ENCODE measurements around the gene SPATS2. TPM values are rescaled to one million over a fixed set of nuclear protein-coding genes. Genes with fewer than 3 reads are reported as not detected.

SPATS2 gene
- total and polyA plus RNA-seq, 4 donors = 21.8 to 44.6 (median 38.1) TPM

- no peak for DNase-seq (ENCODE audit: low read depth in 4 of 6, low spot score in 6 of 6)
- Histone ChIP-seq H3K9me3 (ENCODE audit: control insufficient read depth, insufficient read depth, low read length) (no peaks in the 10 kb centered on the region), H3K4me1 (ENCODE audit: control insufficient read depth, insufficient read depth, low read length) (no peaks in the 10 kb centered on the region), H3K36me3 (ENCODE audit: control insufficient read depth, insufficient read depth, low read length) (peaks cover 4% of the 10 kb centered on the region), H3K4me3 (ENCODE audit: low read depth, low read length) (no peak overlapping the region), H3K27ac (ENCODE audit: low read depth, low read length) (no peak overlapping the region), H3K27me3 (ENCODE audit: control insufficient read depth, insufficient read depth, low read length) (no peaks in the 10 kb centered on the region)
- 85% methylated on average over 2 of the region's 5 CpGs for WGBS (ENCODE audit: insufficient coverage)
Observed at GRCh38 chr12:49515266-49515665, 148.0 kb downstream of the SPATS2 start.

GRCh38 chr12:49518914-49519573 lies 151.8 kb downstream of the SPATS2 start:
- Histone ChIP-seq H3K9me3 (ENCODE audit: control insufficient read depth, insufficient read depth, low read length) (no peaks in the 10 kb centered on the region), H3K27ac (ENCODE audit: low read depth, low read length) (no peak overlapping the region), H3K36me3 (ENCODE audit: control insufficient read depth, insufficient read depth, low read length) (peaks cover 8% of the 10 kb centered on the region), H3K27me3 (ENCODE audit: control insufficient read depth, insufficient read depth, low read length) (no peaks in the 10 kb centered on the region), H3K4me1 (ENCODE audit: control insufficient read depth, insufficient read depth, low read length) (no peaks in the 10 kb centered on the region), H3K4me3 (ENCODE audit: low read depth, low read length) (no peak overlapping the region)
- no CpG with 5 or more reads among the region's 2 CpGs for WGBS (ENCODE audit: insufficient coverage)
- DNase-seq (ENCODE audit: low read depth in 4 of 6, low spot score in 6 of 6) = no peak

- Histone ChIP-seq H3K4me3 (ENCODE audit: low read depth, low read length) (no peak overlapping the region), H3K4me1 (ENCODE audit: control insufficient read depth, insufficient read depth, low read length) (no peaks in the 10 kb centered on the region), H3K36me3 (ENCODE audit: control insufficient read depth, insufficient read depth, low read length) (peaks cover 8% of the 10 kb centered on the region), H3K27me3 (ENCODE audit: control insufficient read depth, insufficient read depth, low read length) (no peaks in the 10 kb centered on the region), H3K27ac (ENCODE audit: low read depth, low read length) (no peak overlapping the region), H3K9me3 (ENCODE audit: control insufficient read depth, insufficient read depth, low read length) (no peaks in the 10 kb centered on the region)
- DNase-seq (ENCODE audit: low read depth in 4 of 6, low spot score in 6 of 6) = no peak
- 100% methylated on average over 4 of the region's 5 CpGs for WGBS (ENCODE audit: insufficient coverage)
Observed at GRCh38 chr12:49519574-49519936, 152.3 kb downstream of the SPATS2 start.

GRCh38 chr12:49521389-49521788 lies 154.1 kb downstream of the SPATS2 start:
- H3K27ac ChIP-seq (ENCODE audit: low read depth, low read length) = no peak overlapping the region

GRCh38 chr12:49524660-49525324 lies 157.5 kb downstream of the SPATS2 start:
- Histone ChIP-seq H3K4me3 (ENCODE audit: low read depth, low read length) (no peak overlapping the region), H3K9me3 (ENCODE audit: control insufficient read depth, insufficient read depth, low read length) (no peaks in the 10 kb centered on the region), H3K27ac (ENCODE audit: low read depth, low read length) (no peak overlapping the region), H3K27me3 (ENCODE audit: control insufficient read depth, insufficient read depth, low read length) (no peaks in the 10 kb centered on the region), H3K36me3 (ENCODE audit: control insufficient read depth, insufficient read depth, low read length) (peaks cover 18% of the 10 kb centered on the region), H3K4me1 (ENCODE audit: control insufficient read depth, insufficient read depth, low read length) (no peaks in the 10 kb centered on the region)
- WGBS (ENCODE audit: insufficient coverage) = 84% methylated on average over 5 of the region's 6 CpGs
- peak in 1 of 6 donors; percentile 40 for DNase-seq (ENCODE audit: low read depth in 4 of 6, low spot score in 6 of 6)

More at GRCh38 chr12:49521389-49521788, 154.1 kb downstream of the SPATS2 start:
- H3K9me3 ChIP-seq (ENCODE audit: control insufficient read depth, insufficient read depth, low read length) = no peaks in the 10 kb centered on the region
- peak in 1 of 6 donors; percentile 51 for DNase-seq (ENCODE audit: low read depth in 4 of 6, low spot score in 6 of 6)
- H3K36me3 ChIP-seq (ENCODE audit: control insufficient read depth, insufficient read depth, low read length) = peaks cover 16% of the 10 kb centered on the region
- H3K4me3 ChIP-seq (ENCODE audit: low read depth, low read length) = no peak overlapping the region
- WGBS (ENCODE audit: insufficient coverage) = no CpG with 5 or more reads among the region's 4 CpGs
- no peaks in the 10 kb centered on the region for H3K27me3 ChIP-seq (ENCODE audit: control insufficient read depth, insufficient read depth, low read length)
- no peaks in the 10 kb centered on the region for H3K4me1 ChIP-seq (ENCODE audit: control insufficient read depth, insufficient read depth, low read length)

GRCh38 chr12:49525942-49526341 lies 158.7 kb downstream of the SPATS2 start:
- Histone ChIP-seq H3K27ac (ENCODE audit: low read depth, low read length) (no peak overlapping the region), H3K4me3 (ENCODE audit: low read depth, low read length) (no peak overlapping the region), H3K9me3 (ENCODE audit: control insufficient read depth, insufficient read depth, low read length) (no peaks in the 10 kb centered on the region), H3K27me3 (ENCODE audit: control insufficient read depth, insufficient read depth, low read length) (no peaks in the 10 kb centered on the region), H3K36me3 (ENCODE audit: control insufficient read depth, insufficient read depth, low read length) (peaks cover 15% of the 10 kb centered on the region), H3K4me1 (ENCODE audit: control insufficient read depth, insufficient read depth, low read length) (no peaks in the 10 kb centered on the region)
- 97% methylated on average over 4 of the region's 7 CpGs for WGBS (ENCODE audit: insufficient coverage)
- no peak for DNase-seq (ENCODE audit: low read depth in 4 of 6, low spot score in 6 of 6)

- H3K9me3 ChIP-seq (ENCODE audit: control insufficient read depth, insufficient read depth, low read length) = no peaks in the 10 kb centered on the region
Observed at GRCh38 chr12:49527361-49528130, 160.3 kb downstream of the SPATS2 start.

GRCh38 chr12:49529414-49529813 lies 162.2 kb downstream of the SPATS2 start:
- no CpG with 5 or more reads among the region's 1 CpG for WGBS (ENCODE audit: insufficient coverage)

More at GRCh38 chr12:49527361-49528130, 160.3 kb downstream of the SPATS2 start:
- no peaks in the 10 kb centered on the region for H3K27me3 ChIP-seq (ENCODE audit: control insufficient read depth, insufficient read depth, low read length)
- no peak overlapping the region for H3K27ac ChIP-seq (ENCODE audit: low read depth, low read length)
- peak in 1 of 6 donors; percentile 40 for DNase-seq (ENCODE audit: low read depth in 4 of 6, low spot score in 6 of 6)
- no peaks in the 10 kb centered on the region for H3K4me1 ChIP-seq (ENCODE audit: control insufficient read depth, insufficient read depth, low read length)
- H3K4me3 ChIP-seq (ENCODE audit: low read depth, low read length) = no peak overlapping the region
- 80% methylated on average over 6 of the region's 7 CpGs for WGBS (ENCODE audit: insufficient coverage)
- H3K36me3 ChIP-seq (ENCODE audit: control insufficient read depth, insufficient read depth, low read length) = peaks cover 15% of the 10 kb centered on the region

GRCh38 chr12:49531745-49532144 lies 164.5 kb downstream of the SPATS2 start:
- H3K36me3 ChIP-seq (ENCODE audit: control insufficient read depth, insufficient read depth, low read length) = peaks cover 4% of the 10 kb centered on the region
- no peak overlapping the region for H3K4me3 ChIP-seq (ENCODE audit: low read depth, low read length)
- H3K4me1 ChIP-seq (ENCODE audit: control insufficient read depth, insufficient read depth, low read length) = no peaks in the 10 kb centered on the region
- H3K27me3 ChIP-seq (ENCODE audit: control insufficient read depth, insufficient read depth, low read length) = peaks cover 12% of the 10 kb centered on the region
- H3K27ac ChIP-seq (ENCODE audit: low read depth, low read length) = no peak overlapping the region
- WGBS (ENCODE audit: insufficient coverage) = 92% methylated on average over 2 of the region's 2 CpGs
- H3K9me3 ChIP-seq (ENCODE audit: control insufficient read depth, insufficient read depth, low read length) = no peaks in the 10 kb centered on the region
- DNase-seq (ENCODE audit: low read depth in 4 of 6, low spot score in 6 of 6) = no peak

More at GRCh38 chr12:49529414-49529813, 162.2 kb downstream of the SPATS2 start:
- Histone ChIP-seq H3K9me3 (ENCODE audit: control insufficient read depth, insufficient read depth, low read length) (no peaks in the 10 kb centered on the region), H3K27ac (ENCODE audit: low read depth, low read length) (no peak overlapping the region), H3K4me3 (ENCODE audit: low read depth, low read length) (no peak overlapping the region), H3K4me1 (ENCODE audit: control insufficient read depth, insufficient read depth, low read length) (no peaks in the 10 kb centered on the region), H3K27me3 (ENCODE audit: control insufficient read depth, insufficient read depth, low read length) (no peaks in the 10 kb centered on the region), H3K36me3 (ENCODE audit: control insufficient read depth, insufficient read depth, low read length) (peaks cover 12% of the 10 kb centered on the region)
- no peak for DNase-seq (ENCODE audit: low read depth in 4 of 6, low spot score in 6 of 6)
